ENCODE data around the gene TBCD. TPM values are rescaled to one million over a fixed set of nuclear protein-coding genes. Genes with fewer than 3 reads are reported as not detected.

TBCD gene
- total and polyA plus RNA-seq, 2 donors (not counting 1 experiment from before 2014, with no cell fraction given), result 22.1 to 36.7 TPM

GRCh38 chr17:82843904-82844680 is 92.2 kb downstream of the TBCD start:
- Histone ChIP-seq H3K4me3 (replicated peaks in 1 of 4; ENCODE audit: control extremely low read depth in 1 of 4, insufficient read depth in 1 of 4, low read depth in 3 of 4, low read length in 4 of 4) (no peak overlapping the region), H3K27me3 (ENCODE audit: control insufficient read depth, insufficient read depth, low read length) (no peaks in the 10 kb centered on the region), H3K4me2 (ENCODE audit: extremely low read depth, insufficient read depth, low read length) (no peak overlapping the region), H2AFZ (ENCODE audit: low read length) (no peak overlapping the region), H4K20me1 (ENCODE audit: control insufficient read depth, extremely low read depth, insufficient read depth, low read length) (no peaks in the 10 kb centered on the region), H3K36me3 (ENCODE audit: control insufficient read depth, insufficient read depth, low read length) (no peaks in the 10 kb centered on the region), H3K79me2 (ENCODE audit: control insufficient read depth, insufficient read depth, low read length) (no peaks in the 10 kb centered on the region), H3K27ac (ENCODE audit: insufficient read depth, low read length) (no peak overlapping the region), H3K9me3 (ENCODE audit: control insufficient read depth, insufficient read depth, low read depth, low read length) (no peaks in the 10 kb centered on the region), H3K9ac (ENCODE audit: insufficient read depth, low read length) (no peak overlapping the region), H3K4me1 (ENCODE audit: control insufficient read depth, extremely low read depth, insufficient read depth, low read length) (no peaks in the 10 kb centered on the region)
- TF ChIP-seq EZH2 (IDR thresholded peaks at IDR 0.05; ENCODE audit: low read length, missing control alignments) (no peak), CTCF (conservative IDR thresholded peaks at IDR 0.05 in 1 of 2, IDR thresholded peaks at IDR 0.05 in 1 of 2; ENCODE audit: low read depth in 1 of 2, low read length in 2 of 2) (no peak)
- no peak for DNase-seq (ENCODE audit: low read depth in 2 of 2)

GRCh38 chr17:82844796-82845162 is 92.9 kb downstream of the TBCD start:
- no peak overlapping the region for H3K4me2 ChIP-seq (ENCODE audit: extremely low read depth, insufficient read depth, low read length)
- H3K4me3 ChIP-seq (replicated peaks in 1 of 4; ENCODE audit: control extremely low read depth in 1 of 4, insufficient read depth in 1 of 4, low read depth in 3 of 4, low read length in 4 of 4), result peak overlapping the region in 1 of 4 experiments; percentile 26
- H4K20me1 ChIP-seq (ENCODE audit: control insufficient read depth, extremely low read depth, insufficient read depth, low read length), result no peaks in the 10 kb centered on the region
- no peak overlapping the region for H2AFZ ChIP-seq (ENCODE audit: low read length)
- no peak overlapping the region for H3K27ac ChIP-seq (ENCODE audit: insufficient read depth, low read length)
- no peaks in the 10 kb centered on the region for H3K9me3 ChIP-seq (ENCODE audit: control insufficient read depth, insufficient read depth, low read depth, low read length)
- DNase-seq (ENCODE audit: low read depth in 2 of 2), result no peak
- H3K79me2 ChIP-seq (ENCODE audit: control insufficient read depth, insufficient read depth, low read length), result no peaks in the 10 kb centered on the region
- H3K36me3 ChIP-seq (ENCODE audit: control insufficient read depth, insufficient read depth, low read length), result no peaks in the 10 kb centered on the region
- no peak overlapping the region for H3K9ac ChIP-seq (ENCODE audit: insufficient read depth, low read length)
- H3K4me1 ChIP-seq (ENCODE audit: control insufficient read depth, extremely low read depth, insufficient read depth, low read length), result no peaks in the 10 kb centered on the region
- no peaks in the 10 kb centered on the region for H3K27me3 ChIP-seq (ENCODE audit: control insufficient read depth, insufficient read depth, low read length)
- TF ChIP-seq CTCF (conservative IDR thresholded peaks at IDR 0.05 in 1 of 2, IDR thresholded peaks at IDR 0.05 in 1 of 2; ENCODE audit: low read depth in 1 of 2, low read length in 2 of 2), result no peak
- TF ChIP-seq EZH2 (IDR thresholded peaks at IDR 0.05; ENCODE audit: low read length, missing control alignments), result no peak

- no peaks in the 10 kb centered on the region for H3K79me2 ChIP-seq (ENCODE audit: control insufficient read depth, insufficient read depth, low read length)
- peak in 1 of 2 donors; percentile 64 for DNase-seq (ENCODE audit: low read depth in 2 of 2)
- no peaks in the 10 kb centered on the region for H3K27me3 ChIP-seq (ENCODE audit: control insufficient read depth, insufficient read depth, low read length)
- peak overlapping the region; percentile 2 to 67 (median 33) for H3K4me3 ChIP-seq (replicated peaks in 1 of 4; ENCODE audit: control extremely low read depth in 1 of 4, insufficient read depth in 1 of 4, low read depth in 3 of 4, low read length in 4 of 4)
- TF ChIP-seq CTCF (conservative IDR thresholded peaks at IDR 0.05 in 1 of 2, IDR thresholded peaks at IDR 0.05 in 1 of 2; ENCODE audit: low read depth in 1 of 2, low read length in 2 of 2), result no peak
- TF ChIP-seq EZH2 (IDR thresholded peaks at IDR 0.05; ENCODE audit: low read length, missing control alignments), result no peak
- no peak overlapping the region for H2AFZ ChIP-seq (ENCODE audit: low read length)
- H3K36me3 ChIP-seq (ENCODE audit: control insufficient read depth, insufficient read depth, low read length), result no peaks in the 10 kb centered on the region
- H3K27ac ChIP-seq (ENCODE audit: insufficient read depth, low read length), result no peak overlapping the region
- no peak overlapping the region for H3K9ac ChIP-seq (ENCODE audit: insufficient read depth, low read length)
- no peaks in the 10 kb centered on the region for H3K4me1 ChIP-seq (ENCODE audit: control insufficient read depth, extremely low read depth, insufficient read depth, low read length)
- no peaks in the 10 kb centered on the region for H3K9me3 ChIP-seq (ENCODE audit: control insufficient read depth, insufficient read depth, low read depth, low read length)
- H3K4me2 ChIP-seq (ENCODE audit: extremely low read depth, insufficient read depth, low read length), result peak overlapping the region; percentile 48
- H4K20me1 ChIP-seq (ENCODE audit: control insufficient read depth, extremely low read depth, insufficient read depth, low read length), result no peaks in the 10 kb centered on the region
Observed at GRCh38 chr17:82845163-82845807, 93.4 kb downstream of the TBCD start.

Data from fibroblast of lung (primary cell).